NCI-H1048 (cell line): Measurements from ENCODE around the gene HCRTR1.

Experiments used
- DNase-seq: peaks from one replicate; lab custom pipeline; 2025; lab: John Stamatoyannopoulos, UW

The HCRTR1 gene

GRCh38 chr1:31626223-31627207 is 9.0 kb downstream of the HCRTR1 start:
- DNase-seq, result no peak

DNA sequence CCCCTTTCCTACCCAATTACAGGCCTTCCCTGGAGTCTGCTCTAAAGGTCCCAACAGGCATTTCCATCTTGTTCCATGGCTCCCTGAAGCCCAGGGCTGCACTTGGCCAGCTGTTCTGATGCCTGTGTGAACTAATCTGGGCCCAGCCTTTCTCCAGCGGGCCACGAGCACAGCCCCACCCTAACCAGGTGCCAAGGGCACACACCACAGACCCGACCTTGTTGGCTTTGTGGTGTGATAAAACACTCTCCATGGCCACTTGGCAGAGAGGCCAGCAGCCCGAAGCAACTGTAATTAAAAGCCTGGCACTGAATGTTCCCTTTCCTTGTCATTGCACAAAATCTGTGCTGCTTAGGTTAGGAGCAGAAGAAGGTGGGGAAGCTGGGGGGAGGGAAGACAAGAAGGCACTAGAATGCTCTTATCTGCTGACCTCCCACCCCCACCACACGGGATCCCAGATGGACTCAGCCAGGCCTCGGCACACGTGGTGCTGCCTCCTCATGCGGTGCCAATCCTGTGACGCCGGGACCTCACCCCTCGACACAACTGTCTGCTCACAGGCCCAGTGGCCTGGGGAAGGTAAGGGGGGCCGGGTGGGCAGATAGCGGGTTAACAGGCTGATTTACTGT is 9.9 kb downstream of the HCRTR1 start:
- DNase-seq, result no peak

GRCh38 chr1:31627930-31628559 is 10.6 kb downstream of the HCRTR1 start:
- DNase-seq, result no peak

GRCh38 chr1:31628931-31629556 is 11.6 kb downstream of the HCRTR1 start:
- no peak for DNase-seq

GRCh38 chr1:31632649-31633048 is 15.2 kb downstream of the HCRTR1 start:
- DNase-seq, result no peak

DNA sequence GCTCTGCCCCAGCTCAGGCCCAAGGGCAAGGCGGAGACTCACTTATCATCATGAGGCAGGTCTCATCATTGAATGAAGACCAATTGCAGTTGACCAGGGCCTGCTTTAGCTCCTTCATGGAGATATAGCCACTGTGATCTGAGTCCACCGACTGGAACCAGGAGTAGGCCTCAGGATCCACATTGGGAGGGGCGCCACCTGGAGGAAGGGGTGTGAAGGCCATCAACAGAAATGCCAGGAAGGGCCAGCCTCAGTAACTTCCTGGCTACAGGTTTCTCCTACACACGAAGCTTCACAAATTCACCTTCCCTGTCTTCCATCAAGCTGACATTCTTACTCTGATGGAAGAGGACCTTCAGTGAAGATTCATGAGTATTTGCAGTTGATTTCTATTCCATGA is 15.6 kb downstream of the HCRTR1 start:
- DNase-seq, result no peak

GRCh38 chr1:31637915-31638673 is 20.6 kb downstream of the HCRTR1 start:
- DNase-seq, result no peak

GRCh38 chr1:31639543-31639942 is 22.1 kb downstream of the HCRTR1 start:
- no peak for DNase-seq

DNA sequence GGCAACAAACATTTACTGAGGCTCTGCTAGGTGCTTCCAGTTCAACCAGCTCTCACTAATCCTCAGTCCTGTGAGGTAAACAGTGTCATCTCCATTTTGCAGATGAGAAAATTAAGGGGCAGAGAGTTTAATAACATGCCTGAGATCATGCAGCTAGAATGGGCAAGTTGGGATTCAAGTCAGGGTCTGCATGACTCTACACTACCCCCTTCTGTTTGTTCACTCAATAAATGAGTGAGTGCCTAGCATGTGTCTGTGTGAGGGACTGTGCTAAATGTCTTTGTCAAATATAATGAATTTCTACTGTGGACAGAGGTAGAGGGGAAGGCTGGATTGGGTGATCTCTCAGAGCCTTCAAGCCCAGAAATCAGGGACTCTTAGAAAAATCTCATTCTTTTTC is 22.7 kb downstream of the HCRTR1 start:
- no peak for DNase-seq

DNA sequence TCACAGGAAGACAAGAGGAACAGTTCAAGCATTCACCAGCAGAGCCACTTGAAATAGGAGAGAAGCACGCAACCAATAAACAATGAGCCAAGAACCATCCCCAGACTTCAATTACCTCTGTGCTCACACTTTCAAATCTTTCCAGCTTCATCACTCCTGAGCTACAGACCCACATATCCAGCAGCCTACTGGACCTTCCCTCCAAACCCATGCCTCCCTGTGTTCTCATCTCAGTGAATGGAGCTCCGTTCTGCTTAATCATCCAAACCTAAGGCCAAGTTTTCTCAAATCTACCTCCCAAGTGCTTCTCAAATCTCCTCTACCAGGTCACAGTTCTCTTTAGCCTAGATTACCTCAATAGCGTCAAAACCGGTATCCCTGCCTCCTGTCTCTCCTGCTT is 23.5 kb downstream of the HCRTR1 start:
- no peak for DNase-seq

GRCh38 chr1:31642366-31642765 is 24.9 kb downstream of the HCRTR1 start:
- DNase-seq, result no peak

- no peak for DNase-seq
Observed at GRCh38 chr1:31642897-31643296, 25.4 kb downstream of the HCRTR1 start.

DNA sequence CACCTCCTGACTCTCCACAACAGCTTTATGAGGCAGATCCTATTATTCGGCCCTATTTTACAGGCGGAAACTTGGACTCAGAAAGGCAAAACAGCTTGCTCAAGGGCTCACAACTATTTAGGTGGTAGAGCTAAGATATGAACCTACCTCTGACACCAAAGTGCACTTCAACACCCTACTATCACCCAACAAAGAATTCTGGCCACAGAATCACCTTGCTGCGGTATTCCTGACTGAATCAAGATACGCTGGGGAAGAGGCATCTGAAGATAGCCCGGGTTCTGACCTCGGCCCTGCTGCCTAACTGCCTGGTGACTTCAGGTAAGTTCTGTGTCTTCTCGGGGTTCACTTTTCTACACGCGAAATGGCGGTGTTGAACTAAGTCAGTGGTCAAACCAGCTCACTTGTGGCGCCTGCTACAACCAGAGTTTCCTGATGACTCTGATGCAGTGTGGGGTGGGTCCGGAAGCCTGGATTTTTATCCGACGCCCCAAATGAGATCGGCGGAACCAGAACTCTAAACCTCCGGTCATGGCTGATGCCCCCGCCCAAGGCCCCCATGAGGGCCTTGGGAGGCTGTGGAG is 26.6 kb downstream of the HCRTR1 start:
- no peak for DNase-seq

DNA sequence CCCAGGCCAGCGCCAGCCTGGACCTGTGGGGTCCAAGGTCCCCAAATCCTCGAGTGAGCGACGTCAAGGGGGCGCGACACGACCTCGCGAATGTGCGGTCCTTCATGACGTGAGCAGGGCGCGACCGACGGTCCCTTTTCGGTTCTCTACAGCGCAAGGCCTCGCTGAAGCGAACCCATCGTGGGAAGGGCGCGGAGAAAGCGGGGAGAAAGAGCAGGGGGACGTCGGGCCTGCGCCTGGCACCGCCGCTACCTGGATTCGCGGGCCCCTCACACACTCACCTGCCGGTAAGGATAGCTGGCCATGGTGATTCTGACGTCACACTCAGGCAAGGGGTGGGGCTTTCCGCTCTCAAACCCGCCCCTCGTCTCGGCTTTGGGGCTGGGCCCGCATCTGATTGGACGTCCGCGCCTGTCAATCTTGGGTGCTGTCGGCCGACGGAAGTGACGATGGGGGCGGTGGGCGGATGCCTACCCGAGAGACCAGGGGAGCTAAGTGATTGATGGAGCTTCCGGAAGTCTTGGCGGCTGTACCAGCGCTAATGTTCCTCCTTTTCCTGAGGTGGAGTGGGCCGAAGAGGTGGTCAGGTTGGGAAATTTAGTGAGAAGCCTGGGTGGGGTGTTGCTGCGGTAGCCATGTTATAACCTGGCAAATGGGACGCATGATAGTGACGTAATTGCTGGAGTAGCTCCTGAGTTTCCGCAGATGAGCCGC is 27.2 kb downstream of the HCRTR1 start, which contains the start of gene PEF1:
Gene PEF1, minus strand, starts transcription at position 317 of the 714 bp plus-strand sequence. Its CDS starts 12 bp downstream, at position 305.
- peak; percentile 92 for DNase-seq

DNA sequence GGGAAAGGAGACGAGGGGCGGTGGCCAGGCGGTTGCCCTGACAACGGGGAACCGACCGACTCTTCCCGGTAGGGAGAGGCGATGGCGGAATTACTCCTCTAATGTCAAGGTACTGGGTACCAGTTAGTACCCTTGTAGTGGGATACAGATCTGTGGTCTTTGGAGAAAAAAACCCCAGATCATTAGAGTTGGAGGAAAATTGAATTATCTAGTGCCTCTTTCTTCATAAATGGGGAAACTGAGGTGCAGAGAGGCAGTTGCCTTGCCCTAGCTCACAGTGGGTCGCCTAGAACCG is 27.7 kb downstream of the HCRTR1 start:
- DNase-seq, result no peak

GRCh38 chr1:31646259-31646960 is 28.9 kb downstream of the HCRTR1 start:
- DNase-seq, result no peak

DNA sequence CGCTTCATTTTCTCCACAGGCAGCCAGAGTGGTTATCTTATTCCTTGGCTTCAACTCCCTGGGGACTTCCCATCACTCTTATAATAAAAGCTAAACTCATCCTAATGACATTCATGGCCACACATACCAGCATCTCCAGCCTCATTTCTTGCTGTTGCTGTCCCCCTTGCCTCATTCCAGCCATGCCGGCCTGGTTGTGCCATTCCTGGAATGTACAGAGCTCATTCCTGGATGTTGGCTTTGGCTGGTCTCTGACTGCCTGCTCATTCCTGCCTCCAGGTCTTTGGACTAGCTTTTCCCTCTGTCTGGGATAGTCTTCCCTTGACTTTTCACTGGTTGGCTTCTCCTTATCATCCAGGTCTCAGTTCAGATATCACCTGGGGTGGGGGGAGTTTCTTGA is 29.6 kb downstream of the HCRTR1 start:
- no peak for DNase-seq

DNA sequence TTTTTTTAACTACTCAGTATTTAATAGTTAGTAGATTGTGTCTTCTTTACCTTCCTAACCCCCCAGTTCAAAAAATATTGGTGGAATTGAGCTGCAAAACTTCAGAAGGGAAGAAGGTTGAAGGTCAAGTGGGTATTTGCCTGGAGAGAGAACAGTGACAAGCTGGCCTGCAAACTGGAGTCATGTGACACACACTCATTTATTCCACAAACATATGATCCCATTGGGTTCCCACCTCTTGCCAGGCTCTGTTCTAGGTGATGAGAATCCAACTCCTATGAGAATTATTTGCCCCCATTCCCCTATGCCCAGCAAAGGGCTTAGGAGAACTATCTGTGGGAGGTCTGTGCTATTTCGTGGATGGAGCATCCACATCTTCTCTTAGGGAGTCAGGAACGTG is 30.7 kb downstream of the HCRTR1 start:
- DNase-seq, result no peak

DNA sequence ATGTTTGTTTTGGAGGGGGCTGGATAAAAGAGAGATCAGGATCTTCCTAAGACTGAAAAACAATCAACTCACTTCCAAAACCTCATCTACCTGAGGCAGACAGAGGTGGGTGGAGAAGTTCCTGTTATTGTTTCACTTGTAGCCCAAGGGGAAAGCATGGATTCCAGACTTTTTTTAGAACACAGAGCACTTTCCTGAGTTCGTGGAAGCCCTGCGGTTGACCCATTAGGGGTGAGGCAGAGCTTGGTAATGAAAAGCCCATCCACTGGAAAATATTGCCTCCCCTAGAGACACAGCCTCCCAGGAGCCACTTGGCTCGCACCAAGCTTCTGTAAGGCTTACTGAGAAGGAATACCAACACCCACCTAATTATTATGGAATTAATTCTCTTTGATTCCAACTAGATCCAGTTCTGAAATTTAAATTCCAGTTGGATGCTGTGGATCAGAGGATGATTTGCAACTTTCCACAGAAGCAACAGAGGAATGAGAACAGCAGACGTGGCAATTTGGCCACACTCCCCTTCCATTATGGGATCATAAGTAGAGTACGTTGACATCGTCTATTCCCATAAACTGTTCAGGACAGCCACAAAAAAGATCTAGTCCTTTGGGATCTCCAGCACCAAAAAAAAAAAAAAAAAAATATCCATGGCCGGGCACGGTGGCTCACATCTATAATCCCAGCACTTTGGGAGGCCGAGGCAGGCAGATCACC is 31.3 kb downstream of the HCRTR1 start:
- DNase-seq, result no peak
